Measurements from ENCODE around the gene ACOD1. TPM values are rescaled to one million over a fixed set of nuclear protein-coding genes. Genes with fewer than 3 reads are reported as not detected.

The ACOD1 gene
- total RNA-seq, 1 experiment from 2014 or later: not detected

DNA sequence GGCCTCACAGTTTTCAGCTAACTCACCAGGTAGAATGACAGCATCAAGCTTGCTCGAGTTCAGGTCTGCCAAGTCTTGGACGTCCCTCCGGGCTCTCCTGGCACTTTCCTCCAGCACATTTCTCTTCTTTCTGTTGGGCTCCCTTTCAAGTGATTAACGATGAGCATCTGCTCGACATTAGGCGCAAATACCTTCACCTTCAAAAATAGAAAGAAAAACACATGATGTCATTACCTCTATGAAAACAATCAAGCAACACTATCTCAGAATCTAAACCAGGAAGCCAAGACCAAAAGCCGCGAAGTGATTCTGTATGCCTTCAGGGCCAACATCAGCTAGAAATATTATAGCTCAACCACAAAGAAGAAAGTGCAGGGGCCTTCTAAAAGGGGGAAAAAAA is 28.2 kb downstream of the ACOD1 start:
- no peak overlapping the region for H4K8ac ChIP-seq (replicated peaks; ENCODE audit: insufficient read length, low read depth, low read length)
- H4K5ac ChIP-seq (ENCODE audit: insufficient read length, low read depth, low read length): no peak overlapping the region
- H3K79me1 ChIP-seq (ENCODE audit: insufficient read depth, low read depth, low read length, poor library complexity, severe bottlenecking): no peaks in the 10 kb centered on the region
- no peaks in the 10 kb centered on the region for H3K9me3 Mint-ChIP-seq
- H2BK5ac ChIP-seq (ENCODE audit: insufficient read length, low read length): no peak overlapping the region
- H3K27me3 ChIP-seq (ENCODE audit: insufficient read depth, low read length): no peaks in the 10 kb centered on the region
- H2BK15ac ChIP-seq (ENCODE audit: low read depth, low read length): no peak overlapping the region
- peaks cover 12 to 14% of the 10 kb centered on the region in 2 experiments for H3K4me1 Mint-ChIP-seq
- no peaks in the 10 kb centered on the region for H3K36me3 Mint-ChIP-seq (ENCODE audit: insufficient read depth in 1 of 3, low read depth in 3 of 3)
- H3K27ac Mint-ChIP-seq: no peak overlapping the region
- no peak overlapping the region for H3K9ac ChIP-seq (ENCODE audit: extremely low read depth, insufficient read length, low read length)
- H3K4ac ChIP-seq (ENCODE audit: low read depth, low read length): no peak overlapping the region
- H3K79me2 ChIP-seq (ENCODE audit: insufficient read depth, low read length): no peaks in the 10 kb centered on the region
- no peak for DNase-seq
- H3K4me1 ChIP-seq (ENCODE audit: insufficient read depth, low read length): no peaks in the 10 kb centered on the region; the same call in 1 of the 2 replicates
- H3K18ac ChIP-seq (ENCODE audit: insufficient read length, low read depth, low read length): no peak overlapping the region
- no peak overlapping the region for H3K14ac ChIP-seq (ENCODE audit: insufficient read depth, low read length)
- no peak overlapping the region for H3K56ac ChIP-seq (ENCODE audit: insufficient read length, low read depth, low read length)
- H2AFZ ChIP-seq (ENCODE audit: low read length): no peak overlapping the region
- no peaks in the 10 kb centered on the region for H3K9me3 ChIP-seq (ENCODE audit: control insufficient read depth, low read depth, low read length)
- H3K23ac ChIP-seq (ENCODE audit: insufficient read length, low read depth, low read length): no peak overlapping the region
- no peaks in the 10 kb centered on the region for H3K23me2 ChIP-seq (ENCODE audit: insufficient read length, low read depth, low read length, poor library complexity, severe bottlenecking)
- H3K4me3 Mint-ChIP-seq: no peak overlapping the region
- H3T11ph ChIP-seq (ENCODE audit: low read length): no peak overlapping the region
- no peak overlapping the region for H2BK20ac ChIP-seq (ENCODE audit: low read depth, low read length, poor library complexity, severe bottlenecking)
- H3K27ac ChIP-seq (ENCODE audit: insufficient read length, low read depth, low read length): no peak overlapping the region
- no peaks in the 10 kb centered on the region for H4K20me1 ChIP-seq (ENCODE audit: control insufficient read depth, insufficient read depth, insufficient read length)
- no peak overlapping the region for H2AK5ac ChIP-seq (ENCODE audit: insufficient read length, low read length)
- no CpG with 5 or more reads among the region's 8 CpGs for WGBS (ENCODE audit: extremely low coverage, insufficient read length, low lambda C conversion rate)
- H4K91ac ChIP-seq (ENCODE audit: insufficient read length, low read depth, low read length): no peak overlapping the region
- no peak overlapping the region for H2BK120ac ChIP-seq (ENCODE audit: low read depth, low read length, poor library complexity, severe bottlenecking)
- H2BK12ac ChIP-seq (ENCODE audit: insufficient read length, low read depth, low read length): no peak overlapping the region
- H3K4me2 ChIP-seq (ENCODE audit: insufficient read depth, insufficient read length, low read length): no peak overlapping the region
- H3K27me3 Mint-ChIP-seq (ENCODE audit: low read depth): peaks cover 11% of the 10 kb centered on the region
- TF ChIP-seq, protein P1, sequence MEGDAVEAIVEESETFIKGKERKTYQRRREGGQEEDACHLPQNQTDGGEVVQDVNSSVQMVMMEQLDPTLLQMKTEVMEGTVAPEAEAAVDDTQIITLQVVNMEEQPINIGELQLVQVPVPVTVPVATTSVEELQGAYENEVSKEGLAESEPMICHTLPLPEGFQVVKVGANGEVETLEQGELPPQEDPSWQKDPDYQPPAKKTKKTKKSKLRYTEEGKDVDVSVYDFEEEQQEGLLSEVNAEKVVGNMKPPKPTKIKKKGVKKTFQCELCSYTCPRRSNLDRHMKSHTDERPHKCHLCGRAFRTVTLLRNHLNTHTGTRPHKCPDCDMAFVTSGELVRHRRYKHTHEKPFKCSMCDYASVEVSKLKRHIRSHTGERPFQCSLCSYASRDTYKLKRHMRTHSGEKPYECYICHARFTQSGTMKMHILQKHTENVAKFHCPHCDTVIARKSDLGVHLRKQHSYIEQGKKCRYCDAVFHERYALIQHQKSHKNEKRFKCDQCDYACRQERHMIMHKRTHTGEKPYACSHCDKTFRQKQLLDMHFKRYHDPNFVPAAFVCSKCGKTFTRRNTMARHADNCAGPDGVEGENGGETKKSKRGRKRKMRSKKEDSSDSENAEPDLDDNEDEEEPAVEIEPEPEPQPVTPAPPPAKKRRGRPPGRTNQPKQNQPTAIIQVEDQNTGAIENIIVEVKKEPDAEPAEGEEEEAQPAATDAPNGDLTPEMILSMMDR (conservative IDR thresholded peaks at IDR 0.05): no peak

All from H9 (cell line).